Smooth muscle cell (in vitro differentiated cells): ENCODE measurements around the gene PRKCA. TPM values are rescaled to one million over a fixed set of nuclear protein-coding genes. Genes with fewer than 3 reads are reported as not detected.

ENCODE experiments used
- DNase-seq: peaks from one replicate; lab custom pipeline; 2025; ENCODE audit not compliant: unreplicated experiment; lab: John Stamatoyannopoulos, UW
- H2AFZ ChIP-seq: fragments of 200-600 bp; sonication (generic); 2 replicates; pipeline ENCODE4 v1.6.0; 2016; ENCODE audit warnings: antibody characterized with exemption, low read depth, mild to moderate bottlenecking
- H3F3A ChIP-seq: fragments of 200-600 bp; sonication (generic); 2 replicates; pipeline ENCODE4 v1.6.0; 2017; ENCODE audit warnings: antibody characterized with exemption, low read depth
- H3K27ac ChIP-seq: fragments of 200-600 bp; sonication (generic); 2 replicates; pipeline ENCODE4 v1.5.1; 2016; ENCODE audit warnings: low read depth, mild to moderate bottlenecking
- H3K27me3 ChIP-seq: fragments of 200-600 bp; sonication (generic); 2 replicates; pipeline ENCODE4 v1.6.1; 2016; ENCODE audit warnings: low read depth, mild to moderate bottlenecking
- H3K36me3 ChIP-seq: fragments of 200-600 bp; sonication (generic); 2 replicates; pipeline ENCODE4 v1.5.1; 2016; ENCODE audit warnings: low read depth
- H3K4me1 ChIP-seq: fragments of 200-600 bp; sonication (generic); 2 replicates; pipeline ENCODE4 v1.5.1; 2016; ENCODE audit warnings: low read depth
- H3K4me2 ChIP-seq: fragments of 200-600 bp; sonication (generic); 2 replicates; pipeline ENCODE4 v1.6.0; 2016; ENCODE audit warnings: mild to moderate bottlenecking
- H3K4me3 ChIP-seq: fragments of 200-600 bp; sonication (generic); 2 replicates; pipeline ENCODE4 v1.5.1; 2016; ENCODE audit warnings: mild to moderate bottlenecking
- H3K79me2 ChIP-seq: fragments of 200-600 bp; sonication (generic); 2 replicates; pipeline ENCODE4 v1.6.0; 2016; ENCODE audit warnings: low read depth, mild to moderate bottlenecking
- H3K9ac ChIP-seq: fragments of 200-600 bp; sonication (generic); 2 replicates; pipeline ENCODE4 v1.6.0; 2016; ENCODE audit warnings: low read depth
- H3K9me3 ChIP-seq: fragments of 200-600 bp; sonication (generic); replicated peaks from 2 replicates; pipeline ENCODE4 v1.5.1; 2016; ENCODE audit warnings: low read depth
- H4K20me1 ChIP-seq: fragments of 200-600 bp; sonication (generic); 2 replicates; pipeline ENCODE4 v1.6.0; 2016; ENCODE audit warnings: low read depth
- CTCF ChIP-seq: fragments of 200-600 bp; sonication (generic); IDR thresholded peaks from 2 replicates; pipeline ENCODE4 v1.5.1; 2017; ENCODE audit warnings: borderline replicate concordance, mild to moderate bottlenecking, antibody characterized with exemption; ENCODE audit not compliant: insufficient read depth, poor library complexity, severe bottlenecking
- WGBS: methylation state at CpG from one replicate; pipeline ENCODE4 v1.1.7; 2016; ENCODE audit warnings: low lambda C conversion rate; 5-methylcytosine and 5-hydroxymethylcytosine counted together
- polyA plus RNA-seq: library from polyadenylated mRNA; unstranded; fragments of >200 nt; fragmentation: Nextera tagmentation; extraction: Ambion mirVana; gene quantifications from 2 replicates; pipeline ENCODE4 v1.2.1, GENCODE V29; 2016
- total RNA-seq: library from RNA; depleted of rRNA; stranded (reverse); fragments of >200 nt; gene quantifications from 2 replicates; pipeline ENCODE4 v1.2.3, GENCODE V29; 2014

PRKCA gene
- total and polyA plus RNA-seq, 2 experiments from 2014 or later, result 0.78 to 7.1 TPM

GRCh38 chr17:66795486-66795885 is 493.1 kb downstream of the PRKCA start:
- Histone ChIP-seq H3K4me3 (no peak overlapping the region), H3K36me3 (no peaks in the 10 kb centered on the region), H3K4me2 (no peak overlapping the region), H3K79me2 (no peaks in the 10 kb centered on the region), H4K20me1 (no peaks in the 10 kb centered on the region), H3K9me3 (no peaks in the 10 kb centered on the region), H3K27me3 (no peaks in the 10 kb centered on the region), H3F3A (no peaks in the 10 kb centered on the region), H3K9ac (no peak overlapping the region), H2AFZ (no peak overlapping the region), H3K4me1 (no peaks in the 10 kb centered on the region), H3K27ac (no peak overlapping the region)
- WGBS, result 87% methylated on average over 3 of the region's 3 CpGs
- DNase-seq, result no peak
- TF ChIP-seq CTCF, result no peak

DNA sequence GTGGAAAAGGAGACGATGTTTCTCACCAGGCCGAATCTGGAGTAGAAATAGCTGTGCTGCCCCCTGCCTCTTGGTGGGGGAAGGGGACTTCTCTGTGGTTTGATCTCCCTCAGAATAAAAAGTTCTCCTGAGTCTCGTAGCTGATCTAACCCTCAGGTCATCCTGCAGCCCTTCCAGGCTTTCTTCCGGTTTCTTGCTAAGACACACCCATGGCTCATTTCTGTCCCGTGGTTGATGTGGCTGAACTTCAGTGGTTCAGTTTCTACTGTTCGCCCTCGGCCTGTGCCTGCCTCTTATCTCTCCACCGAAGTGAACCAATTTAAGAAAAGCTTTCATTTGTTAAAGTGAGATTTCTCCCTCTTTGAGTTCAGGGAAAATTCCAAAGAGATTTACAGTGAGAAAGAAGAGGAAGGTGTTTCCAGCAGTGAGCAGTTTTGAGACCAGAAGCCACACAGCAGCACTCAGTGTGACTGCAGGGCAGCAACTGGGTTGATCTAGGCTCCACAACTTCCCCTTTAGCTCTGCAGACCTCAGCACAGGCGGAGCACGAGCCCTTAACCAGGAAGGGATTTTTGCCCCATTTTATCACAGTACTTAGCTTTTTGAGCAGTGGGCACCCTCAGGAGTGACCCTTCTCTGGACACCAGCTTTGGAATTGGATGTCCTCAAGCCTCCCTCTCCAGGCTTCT is 497.6 kb downstream of the PRKCA start:
- Histone ChIP-seq H3K4me1 (peaks cover 3% of the 10 kb centered on the region), H4K20me1 (no peaks in the 10 kb centered on the region), H3F3A (no peaks in the 10 kb centered on the region), H2AFZ (no peak overlapping the region), H3K36me3 (no peaks in the 10 kb centered on the region), H3K4me3 (no peak overlapping the region), H3K4me2 (no peak overlapping the region), H3K9ac (no peak overlapping the region), H3K27me3 (no peaks in the 10 kb centered on the region), H3K27ac (no peak overlapping the region), H3K9me3 (no peaks in the 10 kb centered on the region), H3K79me2 (no peaks in the 10 kb centered on the region)
- 90% methylated on average over 10 of the region's 10 CpGs for WGBS
- TF ChIP-seq CTCF, result no peak
- DNase-seq, result no peak

DNA sequence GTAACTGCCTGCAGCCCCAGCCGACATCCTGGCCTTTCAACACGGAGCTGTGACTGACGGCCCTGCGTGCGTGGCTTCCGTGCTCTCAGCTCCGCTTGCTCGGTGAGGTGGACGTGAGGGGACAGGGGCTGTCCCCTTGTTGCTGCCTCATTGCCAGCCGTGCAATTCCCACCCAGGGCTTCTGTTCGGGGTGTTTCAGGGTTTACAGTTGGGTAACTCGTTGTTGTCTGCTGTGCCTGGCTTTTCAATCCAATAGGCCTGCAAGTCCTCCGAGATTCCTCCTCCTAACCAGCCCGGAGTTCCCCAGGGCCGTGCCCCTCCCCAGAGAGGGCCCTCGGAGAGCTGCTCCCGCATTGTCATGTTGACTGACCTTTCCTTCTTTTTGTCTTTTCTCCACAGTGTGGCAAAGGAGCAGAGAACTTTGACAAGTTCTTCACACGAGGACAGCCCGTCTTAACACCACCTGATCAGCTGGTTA is 501.1 kb downstream of the PRKCA start:
- Histone ChIP-seq H3K9me3 (no peaks in the 10 kb centered on the region), H3K9ac (no peak overlapping the region), H3K27me3 (no peaks in the 10 kb centered on the region), H3K36me3 (no peaks in the 10 kb centered on the region), H2AFZ (no peak overlapping the region), H3F3A (no peaks in the 10 kb centered on the region), H3K4me1 (peaks cover 3% of the 10 kb centered on the region), H3K4me2 (no peak overlapping the region), H3K27ac (no peak overlapping the region), H4K20me1 (no peaks in the 10 kb centered on the region), H3K79me2 (no peaks in the 10 kb centered on the region), H3K4me3 (no peak overlapping the region)
- 83% methylated on average over 19 of the region's 19 CpGs for WGBS
- no peak for TF ChIP-seq CTCF
- DNase-seq, result no peak

GRCh38 chr17:66805567-66805966 is 503.2 kb downstream of the PRKCA start:
- DNase-seq, result no peak
- H3K36me3 ChIP-seq, result no peaks in the 10 kb centered on the region
- no peak overlapping the region for H3K9ac ChIP-seq
- no peak for TF ChIP-seq CTCF
- no peak overlapping the region for H3K27ac ChIP-seq
- no peak overlapping the region for H3K4me2 ChIP-seq
- 96% methylated on average over 10 of the region's 10 CpGs for WGBS
- H3K79me2 ChIP-seq, result no peaks in the 10 kb centered on the region
- H3K27me3 ChIP-seq, result no peaks in the 10 kb centered on the region
- H3K9me3 ChIP-seq, result no peaks in the 10 kb centered on the region
- H4K20me1 ChIP-seq, result no peaks in the 10 kb centered on the region
- H3K4me3 ChIP-seq, result no peak overlapping the region
- H3K4me1 ChIP-seq, result peaks cover 3% of the 10 kb centered on the region
- H3F3A ChIP-seq, result no peaks in the 10 kb centered on the region
- H2AFZ ChIP-seq, result no peak overlapping the region
